ENCODE data around the gene PEDS1. TPM values are rescaled to one million over a fixed set of nuclear protein-coding genes. Genes with fewer than 3 reads are reported as not detected.

PEDS1 gene
- total and polyA plus RNA-seq, 2 of the 13 experiments (the other 11 are each of a cell fraction or from before 2014, with no cell fraction given) = 30.5 to 93.9 TPM

DNA sequence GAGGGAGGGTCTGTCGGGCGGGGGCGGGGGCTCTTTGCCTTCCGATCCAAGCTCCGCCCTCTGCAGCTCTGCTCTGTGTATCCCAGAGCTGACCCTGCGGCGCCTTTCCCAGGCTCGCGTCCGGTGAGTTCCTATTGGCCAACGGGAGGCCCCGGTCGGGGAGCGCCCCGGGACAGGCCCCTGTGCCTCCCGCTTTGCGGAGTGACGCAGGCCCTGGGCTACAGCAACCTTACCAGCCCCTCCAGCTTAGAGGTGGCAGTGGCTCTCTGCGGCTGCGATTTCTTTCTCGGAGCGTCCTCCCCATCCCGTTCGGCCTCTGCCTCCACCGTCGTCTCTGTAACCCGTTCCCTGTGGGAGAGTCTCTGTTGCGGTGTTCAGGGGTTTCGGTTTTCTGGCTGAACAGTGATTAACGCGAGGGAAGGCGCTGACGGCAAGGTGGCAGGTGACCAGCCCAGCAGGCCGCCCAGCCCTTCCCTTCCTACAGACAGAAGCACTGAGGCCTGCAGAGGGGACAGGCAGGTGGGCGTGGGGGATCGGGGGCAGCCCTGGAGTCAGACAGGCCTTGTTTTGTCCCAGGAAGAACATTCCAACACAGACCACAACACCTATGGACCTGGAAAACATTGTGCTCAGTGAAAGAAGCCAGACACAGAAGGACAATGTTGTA lies 19.0 kb upstream of the PEDS1 start (continued):
- TF ChIP-seq ARNTL (CRISPR knock-in tag; IDR thresholded peaks at IDR 0.05) (0 out of 2 replicates have a peak, but pooled peaks have one; percentile 39), JARID2 (CRISPR knock-in tag; IDR thresholded peaks at IDR 0.05; ENCODE audit: insufficient replicate concordance) (no peak), NONO (IDR thresholded peaks at IDR 0.05) (no peak), NONO (CRISPR knock-in tag; conservative IDR thresholded peaks at IDR 0.05) (peak; percentile 82), ZNF780A (CRISPR knock-in tag; IDR thresholded peaks at IDR 0.05) (no peak), ZNF615 (CRISPR knock-in tag; IDR thresholded peaks at IDR 0.05; ENCODE audit: borderline replicate concordance) (no peak), NFE2L1 (CRISPR knock-in tag; IDR thresholded peaks at IDR 0.05; ENCODE audit: borderline replicate concordance) (peak; percentile 72; the same call in 1 of the 2 replicates), ISX (CRISPR knock-in tag; conservative IDR thresholded peaks at IDR 0.05) (no peak; the same call in 1 of the 2 replicates), FOXK1 (CRISPR knock-in tag; IDR thresholded peaks at IDR 0.05; ENCODE audit: borderline replicate concordance, low read depth) (peak; percentile 53; the same call in 1 of the 2 replicates), CCAR2 (optimal IDR thresholded peaks at IDR 0.05; ENCODE audit: low read depth, low read length) (no peak), ZMYM2 (CRISPR knock-in tag; IDR thresholded peaks at IDR 0.05) (no peak), HNRNPUL1 (IDR thresholded peaks at IDR 0.05; ENCODE audit: low read depth, low read length) (no peak), POLR2A (IDR thresholded peaks at IDR 0.05; ENCODE audit: insufficient read depth in 1 of 2, low read depth in 2 of 2, low read length in 2 of 2) (peak; percentile 95 to 96), ZBTB3 (CRISPR knock-in tag; IDR thresholded peaks at IDR 0.05; ENCODE audit: borderline replicate concordance, low read depth) (peak; percentile 92), ZNF549 (CRISPR knock-in tag; IDR thresholded peaks at IDR 0.05) (no peak), ZFP36L2 (CRISPR knock-in tag; IDR thresholded peaks at IDR 0.05) (no peak), FOXJ3 (CRISPR knock-in tag; IDR thresholded peaks at IDR 0.05; ENCODE audit: borderline replicate concordance) (peak; percentile 79; the same call in 1 of the 2 replicates)
- TF ChIP-seq, protein P1, sequence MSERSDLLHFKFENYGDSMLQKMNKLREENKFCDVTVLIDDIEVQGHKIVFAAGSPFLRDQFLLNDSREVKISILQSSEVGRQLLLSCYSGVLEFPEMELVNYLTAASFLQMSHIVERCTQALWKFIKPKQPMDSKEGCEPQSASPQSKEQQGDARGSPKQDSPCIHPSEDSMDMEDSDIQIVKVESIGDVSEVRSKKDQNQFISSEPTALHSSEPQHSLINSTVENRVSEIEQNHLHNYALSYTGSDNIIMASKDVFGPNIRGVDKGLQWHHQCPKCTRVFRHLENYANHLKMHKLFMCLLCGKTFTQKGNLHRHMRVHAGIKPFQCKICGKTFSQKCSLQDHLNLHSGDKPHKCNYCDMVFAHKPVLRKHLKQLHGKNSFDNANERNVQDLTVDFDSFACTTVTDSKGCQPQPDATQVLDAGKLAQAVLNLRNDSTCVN (CRISPR knock-in tag; IDR thresholded peaks at IDR 0.05; ENCODE audit: borderline replicate concordance) = peak; percentile 68; the same call in 1 of the 2 replicates
- TF ChIP-seq, protein P2, sequence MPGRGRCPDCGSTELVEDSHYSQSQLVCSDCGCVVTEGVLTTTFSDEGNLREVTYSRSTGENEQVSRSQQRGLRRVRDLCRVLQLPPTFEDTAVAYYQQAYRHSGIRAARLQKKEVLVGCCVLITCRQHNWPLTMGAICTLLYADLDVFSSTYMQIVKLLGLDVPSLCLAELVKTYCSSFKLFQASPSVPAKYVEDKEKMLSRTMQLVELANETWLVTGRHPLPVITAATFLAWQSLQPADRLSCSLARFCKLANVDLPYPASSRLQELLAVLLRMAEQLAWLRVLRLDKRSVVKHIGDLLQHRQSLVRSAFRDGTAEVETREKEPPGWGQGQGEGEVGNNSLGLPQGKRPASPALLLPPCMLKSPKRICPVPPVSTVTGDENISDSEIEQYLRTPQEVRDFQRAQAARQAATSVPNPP (CRISPR knock-in tag; IDR thresholded peaks at IDR 0.05) = no peak
- TF ChIP-seq, protein P3, sequence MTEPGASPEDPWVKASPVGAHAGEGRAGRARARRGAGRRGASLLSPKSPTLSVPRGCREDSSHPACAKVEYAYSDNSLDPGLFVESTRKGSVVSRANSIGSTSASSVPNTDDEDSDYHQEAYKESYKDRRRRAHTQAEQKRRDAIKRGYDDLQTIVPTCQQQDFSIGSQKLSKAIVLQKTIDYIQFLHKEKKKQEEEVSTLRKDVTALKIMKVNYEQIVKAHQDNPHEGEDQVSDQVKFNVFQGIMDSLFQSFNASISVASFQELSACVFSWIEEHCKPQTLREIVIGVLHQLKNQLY (CRISPR knock-in tag; IDR thresholded peaks at IDR 0.05) = no peak; the same call in 1 of the 2 replicates
- TF ChIP-seq, protein P4, sequence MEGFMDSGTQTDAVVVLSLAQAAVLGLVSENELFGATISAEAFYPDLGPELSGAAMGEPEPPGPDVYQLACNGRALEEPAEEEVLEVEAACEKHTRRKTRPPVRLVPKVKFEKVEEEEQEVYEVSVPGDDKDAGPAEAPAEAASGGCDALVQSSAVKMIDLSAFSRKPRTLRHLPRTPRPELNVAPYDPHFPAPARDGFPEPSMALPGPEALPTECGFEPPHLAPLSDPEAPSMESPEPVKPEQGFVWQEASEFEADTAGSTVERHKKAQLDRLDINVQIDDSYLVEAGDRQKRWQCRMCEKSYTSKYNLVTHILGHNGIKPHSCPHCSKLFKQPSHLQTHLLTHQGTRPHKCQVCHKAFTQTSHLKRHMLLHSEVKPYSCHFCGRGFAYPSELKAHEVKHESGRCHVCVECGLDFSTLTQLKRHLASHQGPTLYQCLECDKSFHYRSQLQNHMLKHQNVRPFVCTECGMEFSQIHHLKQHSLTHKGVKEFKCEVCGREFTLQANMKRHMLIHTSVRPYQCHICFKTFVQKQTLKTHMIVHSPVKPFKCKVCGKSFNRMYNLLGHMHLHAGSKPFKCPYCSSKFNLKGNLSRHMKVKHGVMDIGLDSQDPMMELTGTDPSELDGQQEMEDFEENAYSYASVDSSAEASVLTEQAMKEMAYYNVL (CRISPR knock-in tag; IDR thresholded peaks at IDR 0.05; ENCODE audit: borderline replicate concordance) = peak; percentile 90; the same call in 1 of the 2 replicates
- TF ChIP-seq, protein P5, sequence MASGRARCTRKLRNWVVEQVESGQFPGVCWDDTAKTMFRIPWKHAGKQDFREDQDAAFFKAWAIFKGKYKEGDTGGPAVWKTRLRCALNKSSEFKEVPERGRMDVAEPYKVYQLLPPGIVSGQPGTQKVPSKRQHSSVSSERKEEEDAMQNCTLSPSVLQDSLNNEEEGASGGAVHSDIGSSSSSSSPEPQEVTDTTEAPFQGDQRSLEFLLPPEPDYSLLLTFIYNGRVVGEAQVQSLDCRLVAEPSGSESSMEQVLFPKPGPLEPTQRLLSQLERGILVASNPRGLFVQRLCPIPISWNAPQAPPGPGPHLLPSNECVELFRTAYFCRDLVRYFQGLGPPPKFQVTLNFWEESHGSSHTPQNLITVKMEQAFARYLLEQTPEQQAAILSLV (CRISPR knock-in tag; IDR thresholded peaks at IDR 0.05; ENCODE audit: borderline replicate concordance) = no peak; the same call in none of the 2 replicates

Measured in HepG2 (cell line).